Stimulated activated CD8-positive, alpha-beta memory T cell treated with anti-CD3 and anti-CD28 coated beads, Interleukin-4, amount 100 ng/mL, for 4 hours (primary cell): ENCODE results near the gene FAM3C.
"Not testable (repeated sequence)": the region's sequence is repeated elsewhere in the genome, so short reads cannot be mapped to it uniquely, and the experiment has no call there.

Experiments used
- DNase-seq, 2 donors: peaks; one replicate each; pipeline ENCODE4 v3.0.0-alpha.2; 2020; ENCODE audit warnings: low read depth in 2 of 2, low spot score in 1 of 2

The FAM3C gene

GRCh38 chr7:121331048-121331447, 65.1 kb downstream of the FAM3C start:
- no peak for DNase-seq

GRCh38 chr7:121330053-121330833, 65.9 kb downstream of the FAM3C start:
- no peak for DNase-seq

- no peak for DNase-seq
Observed at GRCh38 chr7:121329191-121330052, 66.7 kb downstream of the FAM3C start.

- no peak for DNase-seq
Observed at GRCh38 chr7:121328508-121329190, 67.5 kb downstream of the FAM3C start, which contains the start of gene WNT16. Gene WNT16 (plus strand): TSS chr7:121329000. CDS start chr7:121329293, 293 bp downstream.

GRCh38 chr7:121327671-121328070, 68.4 kb downstream of the FAM3C start:
- DNase-seq = no peak

GRCh38 chr7:121323515-121324302, 72.4 kb downstream of the FAM3C start:
- DNase-seq = no peak

- DNase-seq = no peak
Observed at GRCh38 chr7:121322460-121322859, 73.6 kb downstream of the FAM3C start.

GRCh38 chr7:121315170-121315569, 80.9 kb downstream of the FAM3C start:
- DNase-seq = not testable (repeated sequence)

- DNase-seq = no peak
Observed at GRCh38 chr7:121313793-121314676, 82.1 kb downstream of the FAM3C start.

- no peak for DNase-seq
Observed at GRCh38 chr7:121313220-121313792, 82.8 kb downstream of the FAM3C start.

- DNase-seq = no peak
Observed at GRCh38 chr7:121307021-121307574, 89.0 kb downstream of the FAM3C start.

- DNase-seq = no peak
Observed at GRCh38 chr7:121306565-121306964, 89.5 kb downstream of the FAM3C start.

- DNase-seq = no peak
Observed at GRCh38 chr7:121305109-121305508, 91.0 kb downstream of the FAM3C start.

GRCh38 chr7:121304102-121304658, 91.9 kb downstream of the FAM3C start:
- no peak for DNase-seq

- no peak for DNase-seq
Observed at GRCh38 chr7:121303422-121304101, 92.5 kb downstream of the FAM3C start.

GRCh38 chr7:121302214-121302745, 93.8 kb downstream of the FAM3C start:
- DNase-seq = no peak

GRCh38 chr7:121301446-121302213, 94.5 kb downstream of the FAM3C start:
- DNase-seq = no peak
